ENCODE results near the gene ATP13A3. TPM values are rescaled to one million over a fixed set of nuclear protein-coding genes. Genes with fewer than 3 reads are reported as not detected.

The ATP13A3 gene
- total and polyA plus RNA-seq, 2 of the 4 experiments (the other 2 are of a cell fraction), result 48.1 to 154 TPM

DNA sequence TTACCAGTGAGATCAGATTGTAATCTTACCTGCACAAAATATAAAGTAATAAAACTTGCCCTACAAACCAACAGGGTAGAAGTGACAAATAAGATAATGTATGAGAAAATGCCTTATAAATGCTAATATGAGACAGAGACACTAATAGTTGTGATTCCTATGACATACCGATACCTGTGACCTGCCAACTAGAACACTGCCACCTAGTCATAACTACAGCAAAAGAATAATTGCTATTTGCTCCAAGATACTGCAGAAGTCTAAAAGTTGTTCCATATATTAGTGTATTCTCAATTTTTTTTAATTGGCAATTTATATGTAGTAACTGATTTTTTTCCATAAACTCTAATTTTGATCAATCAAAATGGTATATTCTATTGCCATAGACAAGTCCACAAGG is 62.4 kb downstream of the ATP13A3 start:
- peaks cover 6% of the 10 kb centered on the region for H3K9me1 ChIP-seq (ENCODE audit: insufficient read depth, low read length)
- DNase-seq, result no peak
- dilution Hi-C loops (cut with HindIII; ENCODE audit: low sequenced_read_pairs, unreplicated experiment), result no loop called here
- H3K23ac ChIP-seq (ENCODE audit: low read depth, low read length), result no peak overlapping the region
- no peak overlapping the region for H2AFZ ChIP-seq (replicated peaks; ENCODE audit: low read length, poor library complexity)
- H2BK120ac ChIP-seq (ENCODE audit: low read depth, low read length), result no peak overlapping the region
- no peak overlapping the region for H2BK20ac ChIP-seq (ENCODE audit: low read depth, low read length)
- no peak overlapping the region for H2AK5ac ChIP-seq (ENCODE audit: low read depth, low read length)
- in situ Hi-C loops (cut with MboI; ENCODE audit: low sequenced_read_pairs), result no loop called here
- H3K4me3 ChIP-seq (ENCODE audit: insufficient read depth, low read depth, low read length), result no peak overlapping the region
- intact Hi-C loops (cut with micrococcal nuclease), result no loop called here
- CTCF ChIA-PET, result no interaction called here
- BruUV-seq (replicated peaks), result no TSS peak
- H4K91ac ChIP-seq (ENCODE audit: insufficient read depth, low read depth, low read length), result no peak overlapping the region
- H3K56ac ChIP-seq (ENCODE audit: extremely low read depth, insufficient read depth, low read length), result no peak overlapping the region
- POLR2A ChIA-PET (ENCODE audit: unreplicated experiment), result no interaction called here
- H3K79me1 ChIP-seq (ENCODE audit: low read depth in 1 of 2, low read length in 2 of 2), result peaks cover 12 to 46% of the 10 kb centered on the region in 2 experiments
- H3K18ac ChIP-seq (ENCODE audit: low read depth, low read length), result no peak overlapping the region
- H3K4me1 ChIP-seq (ENCODE audit: control insufficient read depth, insufficient read depth, low read length), result peaks cover 8% of the 10 kb centered on the region
- no peak overlapping the region for H3K9ac ChIP-seq (ENCODE audit: low read depth, low read length)
- H3K9me3 ChIP-seq (ENCODE audit: control insufficient read depth, insufficient read depth, low read length), result no peaks in the 10 kb centered on the region
- H4K8ac ChIP-seq (ENCODE audit: low read depth in 2 of 2, low read length in 2 of 2), result no peak overlapping the region
- peaks cover 46% of the 10 kb centered on the region for H4K20me1 ChIP-seq (ENCODE audit: insufficient read depth, low read length)
- no peak overlapping the region for H2BK5ac ChIP-seq (ENCODE audit: low read depth, low read length, poor library complexity, severe bottlenecking)
- H3K27me3 ChIP-seq (ENCODE audit: control insufficient read depth, insufficient read depth, low read length), result no peaks in the 10 kb centered on the region
- H2AK9ac ChIP-seq (replicated peaks; ENCODE audit: low read depth, low read length, poor library complexity), result no peak overlapping the region
- no peak overlapping the region for H4K5ac ChIP-seq (ENCODE audit: low read depth, low read length)
- no peak overlapping the region for H3K14ac ChIP-seq (replicated peaks; ENCODE audit: low read depth, low read length)
- no peak overlapping the region for H3K27ac ChIP-seq (ENCODE audit: insufficient read depth, low read length)
- no CpG with 5 or more reads among the region's 1 CpG for WGBS, 2 experiments (ENCODE audit: extremely low coverage in 2 of 2, insufficient read length in 1 of 2)
- ATAC-seq (ENCODE audit: low read depth), result no peak
- H3K36me3 ChIP-seq (ENCODE audit: control insufficient read depth, insufficient read depth, low read length), result peaks cover 31% of the 10 kb centered on the region
- H3K4ac ChIP-seq (ENCODE audit: low read depth, low read length), result no peak overlapping the region
- H2BK15ac ChIP-seq (ENCODE audit: low read depth, low read length), result no peak overlapping the region
- TF ChIP-seq, protein P1, sequence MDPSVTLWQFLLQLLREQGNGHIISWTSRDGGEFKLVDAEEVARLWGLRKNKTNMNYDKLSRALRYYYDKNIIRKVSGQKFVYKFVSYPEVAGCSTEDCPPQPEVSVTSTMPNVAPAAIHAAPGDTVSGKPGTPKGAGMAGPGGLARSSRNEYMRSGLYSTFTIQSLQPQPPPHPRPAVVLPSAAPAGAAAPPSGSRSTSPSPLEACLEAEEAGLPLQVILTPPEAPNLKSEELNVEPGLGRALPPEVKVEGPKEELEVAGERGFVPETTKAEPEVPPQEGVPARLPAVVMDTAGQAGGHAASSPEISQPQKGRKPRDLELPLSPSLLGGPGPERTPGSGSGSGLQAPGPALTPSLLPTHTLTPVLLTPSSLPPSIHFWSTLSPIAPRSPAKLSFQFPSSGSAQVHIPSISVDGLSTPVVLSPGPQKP (IDR thresholded peaks at IDR 0.05; ENCODE audit: borderline replicate concordance, low read depth, low read length), result no peak
- TF ChIP-seq CEBPB (IDR thresholded peaks at IDR 0.05; ENCODE audit: low read depth, low read length) (no peak), RCOR1 (IDR thresholded peaks at IDR 0.05; ENCODE audit: insufficient replicate concordance, low read length) (no peak), USF2 (IDR thresholded peaks at IDR 0.05; ENCODE audit: low read depth, low read length) (no peak), RFX5 (IDR thresholded peaks at IDR 0.05; ENCODE audit: low read depth, low read length) (no peak), CTCF (conservative IDR thresholded peaks at IDR 0.05; ENCODE audit: low read depth, low read length) (no peak), NFE2L2 (IDR thresholded peaks at IDR 0.05; ENCODE audit: low read depth, low read length) (no peak), RAD21 (IDR thresholded peaks at IDR 0.05; ENCODE audit: low read length) (no peak), FOS (IDR thresholded peaks at IDR 0.05; ENCODE audit: low read depth, low read length) (no peak), MXI1 (IDR thresholded peaks at IDR 0.05; ENCODE audit: borderline replicate concordance, low read depth, low read length) (no peak), CHD1 (IDR thresholded peaks at IDR 0.05; ENCODE audit: low read depth, low read length) (no peak), POLR2A (IDR thresholded peaks at IDR 0.05; ENCODE audit: low read depth, low read length) (no peak), MAFK (IDR thresholded peaks at IDR 0.05; ENCODE audit: low read depth, low read length) (no peak), BHLHE40 (IDR thresholded peaks at IDR 0.05; ENCODE audit: low read depth, low read length) (no peak), MAZ (IDR thresholded peaks at IDR 0.05; ENCODE audit: borderline replicate concordance, low read depth, low read length) (no peak), SMC3 (IDR thresholded peaks at IDR 0.05; ENCODE audit: low read depth, low read length) (no peak)
- no peak overlapping the region for H3K4me2 ChIP-seq (ENCODE audit: low read depth, low read length)

All from IMR-90 (cell line).